ENCODE results near the gene GPR152.

The GPR152 gene

GRCh38 chr11:67410369-67410831 lies 42.1 kb downstream of the GPR152 start:
- H3K36me3 ChIP-seq = no peaks in the 10 kb centered on the region
- peaks cover 0 to 18% (median 3%) of the 10 kb centered on the region in 4 donors for H3K4me1 ChIP-seq
- no peaks in the 10 kb centered on the region for H3K9me3 ChIP-seq
- H3K27ac ChIP-seq = no peak overlapping the region
- H3K27me3 ChIP-seq = peaks cover 0 to 74% of the 10 kb centered on the region in 2 donors
- TF ChIP-seq CTCF (IDR thresholded peaks at IDR 0.05) = no peak
- DNase-seq = no peak
- intact Hi-C loops (cut with DNase I; ENCODE audit: low total_unique reads) = no loop called here
- H3K4me3 ChIP-seq = no peak overlapping the region

DNA sequence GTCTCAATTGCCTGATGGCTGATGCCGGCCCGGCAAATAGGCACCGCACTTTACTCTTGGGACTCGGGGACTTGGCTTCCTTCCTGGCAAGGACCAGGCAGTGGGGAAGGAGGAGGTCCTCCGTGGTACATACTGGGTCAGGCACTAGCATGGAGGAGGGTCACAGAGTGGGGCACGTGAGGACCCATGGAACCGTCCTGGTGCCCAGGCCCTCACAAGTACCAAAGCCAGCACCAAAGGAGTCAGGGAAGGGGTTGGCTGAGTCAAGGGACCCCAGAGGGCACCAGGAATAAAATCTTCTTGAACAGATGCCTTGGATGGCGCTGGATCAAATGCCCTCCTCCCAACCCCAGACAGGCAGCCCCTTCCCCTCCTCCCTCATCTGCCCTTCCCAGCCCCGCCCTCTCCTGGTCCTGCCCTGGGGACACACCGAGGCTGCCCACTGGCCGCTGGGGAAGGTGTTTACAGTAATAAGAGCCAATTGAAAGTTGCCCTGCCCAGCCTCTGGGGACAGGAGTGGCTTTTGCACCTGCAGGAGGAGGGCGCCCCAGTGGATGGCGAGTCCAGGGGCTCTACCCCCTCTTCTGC lies 42.7 kb downstream of the GPR152 start:
- no peaks in the 10 kb centered on the region for H3K9me3 ChIP-seq
- no peak for DNase-seq
- H3K27me3 ChIP-seq = peaks cover 0 to 79% of the 10 kb centered on the region in 2 donors
- H3K4me3 ChIP-seq = no peak overlapping the region
- no peaks in the 10 kb centered on the region for H3K36me3 ChIP-seq
- no peak overlapping the region for H3K27ac ChIP-seq
- intact Hi-C loops (cut with DNase I; ENCODE audit: low total_unique reads) = no loop called here
- no peak for TF ChIP-seq CTCF (IDR thresholded peaks at IDR 0.05)
- H3K4me1 ChIP-seq = peaks cover 0 to 13% (median under 1%) of the 10 kb centered on the region in 4 donors

DNA sequence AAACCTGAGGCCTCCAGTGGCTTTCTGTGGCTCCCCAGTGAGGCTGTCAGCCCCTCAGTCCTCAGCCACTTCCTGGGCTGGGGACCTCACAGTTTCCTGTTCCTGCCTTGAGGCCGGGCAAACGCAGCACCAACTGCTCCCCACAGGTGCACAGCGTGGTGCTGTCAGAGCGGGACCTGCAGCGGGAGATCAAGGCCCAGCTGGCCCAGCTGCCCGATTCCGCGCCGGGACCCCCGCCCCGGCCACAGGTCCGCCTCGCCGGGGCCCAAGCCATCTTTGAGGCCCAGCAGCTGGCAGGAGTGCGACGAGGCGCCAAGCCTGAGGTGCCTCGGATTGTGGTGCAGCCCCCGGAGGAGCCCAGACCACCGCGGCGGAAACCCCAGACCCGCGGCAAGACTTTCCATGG lies 43.3 kb downstream of the GPR152 start:
- intact Hi-C loops (cut with DNase I; ENCODE audit: low total_unique reads) = no loop called here
- Histone ChIP-seq H3K27ac (no peak overlapping the region), H3K4me3 (no peak overlapping the region), H3K27me3 (peaks cover 0 to 84% of the 10 kb centered on the region in 2 donors), H3K4me1 (peaks cover 0 to 11% (median 0%) of the 10 kb centered on the region in 4 donors), H3K36me3 (no peaks in the 10 kb centered on the region), H3K9me3 (no peaks in the 10 kb centered on the region)
- no peak for TF ChIP-seq CTCF (IDR thresholded peaks at IDR 0.05)
- no peak for DNase-seq

- Histone ChIP-seq H3K4me3 (no peak overlapping the region), H3K27me3 (peaks cover 0 to 90% of the 10 kb centered on the region in 2 donors), H3K9me3 (no peaks in the 10 kb centered on the region), H3K4me1 (peaks cover 0 to 11% (median 0%) of the 10 kb centered on the region in 4 donors), H3K27ac (no peak overlapping the region), H3K36me3 (no peaks in the 10 kb centered on the region)
- intact Hi-C loops (cut with DNase I; ENCODE audit: low total_unique reads) = no loop called here
- no peak for DNase-seq
- TF ChIP-seq CTCF (IDR thresholded peaks at IDR 0.05) = no peak
Measured at GRCh38 chr11:67408437-67409200, 43.9 kb downstream of the GPR152 start.

GRCh38 chr11:67407688-67408163 lies 44.8 kb downstream of the GPR152 start:
- peaks cover 0 to 87% of the 10 kb centered on the region in 2 donors for H3K27me3 ChIP-seq
- peaks cover 0 to 11% (median 0%) of the 10 kb centered on the region in 4 donors for H3K4me1 ChIP-seq
- no peak for DNase-seq
- H3K27ac ChIP-seq = no peak overlapping the region
- H3K4me3 ChIP-seq = no peak overlapping the region
- TF ChIP-seq CTCF (IDR thresholded peaks at IDR 0.05) = no peak
- H3K36me3 ChIP-seq = no peaks in the 10 kb centered on the region
- intact Hi-C loops (cut with DNase I; ENCODE audit: low total_unique reads) = no loop called here
- H3K9me3 ChIP-seq = no peaks in the 10 kb centered on the region

Data from tibial artery (tissue), 4 donors.